Cardiac septum (tissue), 1 donor: ENCODE measurements around the gene TPM1. TPM values are rescaled to one million over a fixed set of nuclear protein-coding genes. Genes with fewer than 3 reads are reported as not detected.

ENCODE experiments used
- DNase-seq: peaks from one replicate; pipeline ENCODE4 v3.0.0-alpha.2; 2020; ENCODE audit warnings: low spot score
- intact Hi-C: fragments of 100-400 bp; cut with DNase I; formaldehyde crosslinking; loops from one replicate; pipeline ENCODE4 v1.14.0; 2022
- total RNA-seq: library from RNA; stranded (reverse); fragmentation: NEBNext Ultra II Directional; extraction: Animal tissue kit (Norgen Biotek cat#: 25700); gene quantifications from one replicate; pipeline ENCODE4 v1.2.1, GENCODE V29; 2021
- donor health status: DM: no; HTN: no; CAD: no.

TPM1 gene
- total RNA-seq, 1 donor from 2014 or later: 14,297 TPM

DNA sequence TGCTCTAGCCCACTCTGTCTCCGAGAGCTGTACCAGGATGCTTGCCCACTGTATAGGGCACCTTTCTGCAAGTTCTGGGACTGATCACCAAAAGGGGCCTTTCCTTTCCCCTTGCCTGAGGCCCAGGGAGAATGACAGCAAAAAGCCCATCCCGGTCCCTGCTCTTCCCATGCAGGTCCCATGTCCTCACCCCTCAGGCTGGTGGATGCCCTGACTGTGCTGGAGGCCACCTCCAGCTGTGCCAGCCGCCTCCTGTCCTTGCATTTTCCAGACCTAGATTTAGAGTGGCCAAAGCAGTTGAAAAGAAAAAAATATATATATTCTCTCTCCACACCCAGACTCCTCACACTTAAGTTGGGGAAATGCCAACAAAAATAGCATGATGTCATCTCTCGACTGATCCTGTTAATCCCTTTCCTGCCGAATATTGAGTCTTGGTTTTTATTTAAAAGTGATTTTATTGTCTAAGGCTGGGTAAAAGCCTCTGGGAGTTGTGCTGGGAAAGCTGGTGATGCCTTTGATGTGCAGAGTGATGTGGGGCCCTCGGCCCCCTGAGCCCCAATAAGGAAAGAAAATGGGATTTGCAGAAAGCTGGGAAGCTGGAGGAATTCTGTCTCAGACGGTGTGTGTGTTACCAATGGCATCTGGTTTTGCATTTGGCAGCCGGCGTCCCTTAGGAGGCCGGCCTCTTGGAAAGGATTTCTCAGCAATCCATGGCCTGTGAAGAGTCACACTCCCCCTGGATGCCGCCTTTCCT lies 29.3 kb upstream of the TPM1 start:
- no peak for DNase-seq
- intact Hi-C loops: no loop called here

DNA sequence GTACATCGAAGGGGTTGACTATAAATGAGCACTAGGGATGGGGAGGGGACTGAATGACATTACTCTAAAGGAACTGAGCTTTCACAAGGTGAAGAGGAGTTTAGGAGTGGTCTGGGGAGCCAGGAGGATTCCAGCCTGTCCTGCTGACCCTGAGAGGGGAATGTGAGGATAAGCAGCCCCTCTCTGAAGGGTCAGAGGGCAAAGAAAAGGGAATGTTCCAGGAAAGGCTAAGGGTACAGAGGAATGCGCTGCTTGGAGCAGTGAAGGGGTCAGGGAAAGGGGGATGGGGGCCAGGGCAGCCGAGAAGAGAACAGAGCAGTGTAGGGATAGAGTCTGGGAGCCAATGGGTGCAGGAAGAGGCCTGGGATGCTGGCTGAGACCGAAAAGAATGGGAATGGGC lies 28.0 kb upstream of the TPM1 start:
- DNase-seq: no peak
- intact Hi-C loops: no loop called here

DNA sequence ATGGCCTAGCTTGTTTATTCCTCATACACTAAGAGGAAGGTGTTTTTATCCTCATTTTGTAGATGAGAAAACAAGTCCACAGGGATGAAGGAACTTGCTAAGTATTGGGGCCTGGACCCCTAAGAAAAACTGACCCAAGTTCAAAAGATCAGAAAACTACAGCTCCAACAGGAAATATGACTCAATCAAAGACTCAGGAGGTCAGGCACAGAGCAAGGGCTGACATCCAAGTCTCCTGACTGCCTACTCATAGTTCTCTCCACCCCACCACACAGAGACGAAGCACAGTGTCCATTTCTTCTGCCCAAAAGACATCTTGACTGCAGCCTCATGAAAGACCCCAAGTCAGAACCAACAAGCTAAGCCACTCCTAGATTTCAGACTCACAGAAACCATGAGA lies 26.9 kb upstream of the TPM1 start:
- DNase-seq: no peak
- intact Hi-C loops: no loop called here

DNA sequence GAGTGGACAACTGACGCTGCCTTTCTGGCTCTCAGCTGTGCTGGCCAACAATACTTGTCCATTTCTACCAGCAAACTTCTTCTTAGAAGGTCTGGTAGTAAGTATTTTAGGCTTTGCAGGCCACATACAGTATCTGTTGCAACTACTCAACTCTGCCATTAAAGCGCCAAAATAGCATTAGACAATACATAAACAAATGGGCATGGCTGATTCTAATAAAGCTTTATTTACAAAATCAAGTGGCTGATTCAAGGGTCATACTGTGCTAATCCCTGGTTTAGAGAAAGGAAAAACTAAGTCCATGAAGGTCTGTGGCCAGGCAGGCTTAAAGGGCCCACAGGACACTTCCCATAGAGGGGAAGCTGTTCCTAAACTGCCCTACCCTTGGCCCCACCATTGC lies 26.3 kb upstream of the TPM1 start:
- DNase-seq: no peak
- intact Hi-C loops: no loop called here

DNA sequence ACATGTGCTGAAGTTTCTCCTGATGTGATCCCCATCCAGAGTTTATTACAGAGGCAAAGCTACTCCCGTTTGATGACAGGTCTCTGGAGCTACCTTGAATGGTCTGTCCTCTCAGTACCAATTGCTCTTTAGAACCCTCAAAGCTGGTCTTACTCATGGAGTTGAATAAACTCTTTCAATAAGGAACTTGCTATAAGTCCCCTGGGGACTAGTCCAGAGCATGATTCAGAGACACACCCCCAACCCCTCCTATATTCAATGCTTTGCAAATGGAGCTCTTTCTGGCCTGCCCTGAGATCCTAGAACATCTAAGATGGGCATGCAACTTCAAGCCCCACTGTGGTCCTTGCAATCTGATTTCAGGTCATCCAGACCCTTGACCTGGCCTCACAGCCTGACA lies 23.9 kb upstream of the TPM1 start:
- DNase-seq: no peak
- intact Hi-C loops: no loop called here

DNA sequence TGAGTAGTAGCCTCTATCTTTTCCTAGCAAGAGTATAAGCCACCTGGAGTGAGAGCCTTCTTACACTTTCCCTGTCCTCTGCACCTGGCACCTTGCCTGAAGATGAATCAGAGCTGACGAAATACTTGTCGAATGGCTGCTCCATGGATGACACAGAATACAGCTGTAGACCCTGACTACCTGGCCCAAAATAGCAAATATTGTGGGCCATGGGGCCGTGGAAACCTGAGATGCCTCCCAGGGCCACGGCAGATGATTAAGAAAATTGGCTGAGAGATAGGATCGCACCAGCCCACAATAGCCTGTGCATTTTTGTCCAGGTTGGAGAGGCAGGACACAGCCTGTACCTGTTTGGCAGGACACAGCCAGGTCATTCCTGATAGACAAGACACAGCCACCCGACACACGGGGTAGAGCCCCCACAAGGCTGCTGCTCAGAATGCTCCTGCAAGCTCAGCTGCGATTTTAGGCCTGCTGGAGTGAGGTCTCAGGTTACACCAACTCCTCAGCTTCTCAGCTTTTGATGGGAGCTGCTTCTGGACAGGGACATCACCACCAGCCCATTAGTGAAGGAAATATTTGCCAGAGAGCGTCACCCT lies 22.9 kb upstream of the TPM1 start:
- DNase-seq: no peak
- intact Hi-C loops: no loop called here

DNA sequence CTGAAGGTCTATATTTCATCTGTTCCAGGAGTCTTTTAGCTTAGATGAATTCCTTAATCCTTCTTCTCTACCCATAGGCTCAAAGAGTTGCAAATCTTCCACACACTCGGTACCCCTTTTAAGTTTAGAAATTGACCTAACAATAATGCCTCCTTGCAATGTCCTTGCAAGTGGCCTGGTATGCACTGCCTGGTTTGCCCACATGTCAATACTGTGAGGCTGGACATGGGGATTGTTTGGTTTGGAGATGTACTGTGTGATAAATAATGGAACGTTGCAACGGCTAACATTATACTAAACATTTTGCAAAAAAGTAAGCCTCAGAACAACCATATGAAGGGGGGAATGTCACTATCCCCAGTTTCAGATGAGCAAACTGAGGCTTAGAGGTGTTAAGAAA lies 22.4 kb upstream of the TPM1 start:
- intact Hi-C loops: no loop called here
- DNase-seq: no peak

DNA sequence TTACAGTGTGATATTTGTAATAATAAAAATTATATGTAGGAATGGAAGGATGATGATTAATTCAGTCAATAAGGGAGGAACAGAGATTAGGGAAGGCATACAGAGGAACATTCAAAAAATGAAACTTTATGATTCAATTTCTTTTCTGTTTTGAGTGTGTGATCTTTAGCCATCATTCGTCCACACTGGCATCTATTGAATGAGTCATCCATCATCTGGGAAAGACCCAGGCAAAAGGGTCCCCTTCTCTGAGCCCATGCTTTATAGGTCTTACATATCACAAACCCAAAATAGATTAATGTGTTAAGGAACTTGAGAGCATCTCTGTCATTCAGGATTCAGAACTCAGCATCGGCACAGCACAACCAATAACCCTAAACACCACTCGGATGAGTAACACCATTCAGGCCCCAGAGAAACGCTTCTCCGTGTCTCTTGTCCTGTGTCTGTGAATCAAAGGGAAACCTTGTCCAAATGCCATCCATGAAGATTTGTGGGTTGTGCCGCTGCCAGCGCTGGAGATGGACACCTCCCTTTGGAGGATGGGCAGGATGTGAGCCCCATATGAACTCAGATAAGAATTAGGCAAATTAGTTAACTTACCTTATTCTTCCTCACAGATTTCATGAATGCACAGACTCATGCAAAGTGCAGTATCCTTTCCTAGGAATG lies 21.7 kb upstream of the TPM1 start:
- DNase-seq: no peak
- intact Hi-C loops: no loop called here

DNA sequence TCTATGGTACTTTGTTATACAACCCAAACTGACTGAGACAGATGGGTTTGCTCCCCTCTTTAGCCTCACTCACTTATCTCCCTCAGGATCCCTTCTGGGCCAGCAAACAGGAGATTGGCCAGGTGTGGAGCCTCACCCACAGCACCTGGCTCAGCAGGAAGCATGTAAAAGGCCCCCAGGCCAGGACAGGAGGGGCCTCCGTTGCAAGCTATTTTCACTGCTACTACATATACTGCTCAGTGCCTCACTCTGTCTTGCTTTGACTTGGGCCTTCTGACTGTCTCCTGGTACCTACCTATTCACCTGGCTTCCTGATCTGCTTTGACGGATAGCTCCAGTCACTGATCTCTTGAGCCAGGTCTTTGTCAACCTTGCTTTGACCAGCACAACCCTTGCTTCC lies 20.4 kb upstream of the TPM1 start:
- no peak for DNase-seq
- intact Hi-C loops: no loop called here

DNA sequence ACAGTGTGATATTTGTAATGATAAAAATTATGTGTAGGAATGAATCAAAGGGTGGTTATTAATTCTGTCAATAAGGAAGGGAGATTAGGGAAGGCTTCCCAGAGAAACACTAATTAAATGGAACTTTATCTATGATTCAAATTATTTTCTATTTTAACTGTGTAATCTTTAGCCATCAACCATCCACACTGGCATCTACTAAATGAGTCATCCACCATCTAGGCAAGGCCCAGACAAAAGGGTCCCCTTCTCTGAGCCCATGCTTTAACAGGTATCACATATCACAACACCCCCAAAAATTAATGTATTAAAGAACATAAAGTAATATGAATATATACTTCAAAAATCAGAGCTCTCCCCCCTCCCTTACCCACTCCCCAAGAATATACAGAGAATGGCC lies 19.9 kb upstream of the TPM1 start:
- intact Hi-C loops: no loop called here
- no peak for DNase-seq

DNA sequence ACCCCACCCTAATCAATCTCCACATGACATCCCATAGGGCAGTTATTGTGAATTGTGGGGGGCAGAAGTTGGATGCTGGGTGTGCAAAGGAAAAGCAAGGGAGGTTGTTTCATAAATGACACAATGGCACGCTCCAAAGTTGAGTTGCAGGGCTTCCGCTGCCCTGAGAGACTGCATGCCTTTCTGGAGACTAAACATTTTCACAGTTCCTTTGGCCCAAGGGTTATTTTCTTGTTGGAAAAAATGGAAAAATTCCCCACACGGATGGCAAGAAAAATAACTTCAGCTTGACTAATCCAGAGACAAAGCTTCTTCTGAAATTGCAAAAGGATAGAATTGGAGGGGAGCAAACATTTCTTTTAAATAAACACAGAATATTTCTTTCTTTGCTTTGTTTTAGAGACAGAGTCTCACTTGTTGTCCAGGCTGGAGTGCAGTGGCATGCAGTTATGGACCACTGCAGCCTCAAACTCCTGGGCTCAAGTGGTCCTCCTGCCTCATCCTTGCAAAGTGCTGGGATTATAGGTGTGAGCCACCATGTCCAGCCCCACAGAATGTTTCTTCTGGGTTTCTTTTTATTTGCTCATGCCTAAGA lies 19.1 kb upstream of the TPM1 start:
- intact Hi-C loops: no loop called here

DNA sequence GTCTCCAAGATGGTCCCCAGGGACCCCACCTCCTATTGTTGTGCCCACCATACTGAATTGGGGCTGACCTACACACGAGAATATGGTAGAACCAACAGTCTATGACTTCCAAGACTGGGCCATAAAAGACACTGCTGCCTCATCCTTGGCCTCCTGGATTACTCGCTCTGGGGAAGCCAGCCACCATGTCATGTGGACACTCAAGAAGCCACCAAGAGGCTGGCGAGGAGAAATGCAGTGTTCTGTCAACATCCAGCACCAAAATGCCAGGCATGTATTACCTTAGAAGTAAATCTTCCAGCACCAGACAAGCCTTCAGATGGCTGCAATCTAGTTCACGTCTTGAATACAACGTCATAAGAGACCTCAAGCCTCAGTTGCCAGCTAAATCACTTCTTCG lies 17.1 kb upstream of the TPM1 start:
- intact Hi-C loops: no loop called here
- DNase-seq: no peak

More for the DNA sequence above, 19.1 kb upstream of the TPM1 start:
- DNase-seq: no peak

DNA sequence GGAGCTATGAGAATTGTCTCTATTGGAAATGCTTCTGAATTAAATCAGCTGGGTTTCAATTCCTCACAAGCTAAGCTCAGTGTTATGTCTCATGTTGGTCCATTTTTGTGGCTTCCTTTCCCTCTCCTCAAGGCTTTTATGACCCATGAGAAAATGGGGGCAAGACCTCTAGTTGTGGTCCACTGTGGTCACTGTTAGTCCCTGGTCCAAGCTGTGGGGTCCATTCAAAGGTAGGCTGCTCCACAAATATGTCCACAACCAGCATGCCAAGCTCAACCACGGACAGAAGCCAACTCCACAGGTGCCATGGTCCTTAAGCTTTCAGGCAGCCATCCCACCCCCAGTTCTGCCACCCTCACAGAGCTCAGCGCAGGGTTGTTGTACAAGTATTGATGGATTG lies 14.9 kb upstream of the TPM1 start:
- DNase-seq: no peak
- intact Hi-C loops: no loop called here

DNA sequence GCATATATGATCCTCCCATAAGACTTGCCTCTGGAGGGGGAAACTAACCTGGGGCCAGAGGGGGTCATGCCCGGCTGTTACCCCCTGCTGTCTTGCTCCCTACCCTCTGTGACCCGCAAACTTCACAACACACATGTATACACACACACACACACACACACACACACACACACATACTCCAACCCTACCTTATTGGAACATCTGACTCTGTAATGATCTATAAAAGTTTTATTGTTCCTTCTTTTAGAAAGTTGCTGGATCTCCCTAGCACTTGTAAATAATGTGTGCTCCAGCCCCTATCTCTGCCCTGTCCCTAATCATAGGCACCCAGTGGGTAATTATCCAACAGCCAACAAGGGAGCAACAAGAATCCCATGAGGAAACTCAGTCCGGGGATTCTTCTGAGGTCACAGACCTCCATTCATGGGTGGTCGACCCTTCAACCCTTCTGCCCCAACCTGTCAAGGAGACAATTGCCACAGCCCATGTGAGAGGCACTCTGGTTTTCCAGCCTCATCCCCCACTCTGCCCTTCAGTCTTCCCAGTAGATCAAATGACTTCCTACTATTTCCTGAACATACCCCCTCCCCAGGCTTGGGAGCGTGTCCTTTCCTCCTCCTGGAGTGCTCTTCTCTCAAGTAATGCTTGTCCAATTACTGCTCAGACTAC lies 14.0 kb upstream of the TPM1 start:
- DNase-seq: no peak
- intact Hi-C loops: no loop called here

DNA sequence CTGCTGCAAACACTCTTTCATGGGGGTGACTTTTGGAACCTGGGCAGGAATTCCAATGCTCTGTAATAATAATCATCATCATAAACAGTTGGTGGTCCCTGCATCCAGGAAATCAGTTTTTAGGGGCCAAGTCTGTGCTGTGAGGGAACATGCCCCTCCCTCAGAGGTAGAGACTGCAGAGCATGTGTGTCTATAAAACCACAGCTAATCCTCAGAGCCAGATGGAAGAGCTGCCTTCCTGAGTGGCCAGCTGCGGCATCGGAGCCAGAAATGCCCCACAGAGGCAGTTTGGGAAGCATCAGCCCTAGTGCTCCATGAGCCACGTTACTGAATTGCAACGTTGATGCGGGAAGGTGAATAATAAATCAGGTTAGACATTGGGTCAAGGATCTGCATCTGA lies 12.9 kb upstream of the TPM1 start:
- intact Hi-C loops: no loop called here

DNA sequence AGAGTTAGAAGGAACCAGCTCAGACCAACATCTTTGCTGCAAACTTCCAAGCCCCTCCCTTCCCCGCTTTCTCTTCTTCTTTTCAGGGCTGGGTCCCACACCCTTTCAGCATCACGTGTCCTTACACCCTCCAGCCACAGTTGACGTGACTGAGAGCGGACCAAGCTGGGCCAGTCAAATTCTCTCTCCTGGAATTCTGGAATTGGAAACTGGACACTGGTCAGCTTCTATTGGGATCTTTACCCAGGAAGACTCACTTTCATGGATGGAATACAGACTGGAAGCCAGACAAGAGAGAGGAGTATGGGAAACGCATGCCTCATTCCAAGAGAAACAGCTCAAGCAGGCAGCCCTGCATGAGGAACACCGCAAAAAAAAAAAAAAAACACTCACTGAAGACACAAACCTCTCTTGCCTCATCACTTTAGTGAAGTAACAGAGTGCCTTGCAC lies 12.4 kb upstream of the TPM1 start:
- intact Hi-C loops: no loop called here
- DNase-seq: no peak

More for the DNA sequence above, 12.9 kb upstream of the TPM1 start:
- DNase-seq: no peak

DNA sequence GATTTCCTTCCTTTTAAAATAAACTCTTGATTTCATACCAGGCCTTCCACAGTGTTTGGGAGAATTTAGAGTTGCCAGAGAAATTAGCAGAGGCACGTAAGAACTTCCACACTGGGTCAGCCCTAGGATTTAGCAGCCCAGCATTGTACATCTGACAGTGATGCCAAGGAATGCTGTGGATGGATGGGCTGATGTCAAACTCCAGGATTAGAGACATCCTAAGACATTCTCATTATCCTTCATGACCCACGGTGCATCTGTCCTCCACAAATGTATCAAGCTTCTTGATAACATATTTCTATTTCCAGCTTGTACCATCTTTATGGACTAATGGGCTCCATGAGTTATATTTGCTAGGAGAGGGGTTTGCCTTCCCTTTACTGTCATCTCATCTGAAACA lies 8.0 kb upstream of the TPM1 start:
- DNase-seq: no peak
- intact Hi-C loops: no loop called here

DNA sequence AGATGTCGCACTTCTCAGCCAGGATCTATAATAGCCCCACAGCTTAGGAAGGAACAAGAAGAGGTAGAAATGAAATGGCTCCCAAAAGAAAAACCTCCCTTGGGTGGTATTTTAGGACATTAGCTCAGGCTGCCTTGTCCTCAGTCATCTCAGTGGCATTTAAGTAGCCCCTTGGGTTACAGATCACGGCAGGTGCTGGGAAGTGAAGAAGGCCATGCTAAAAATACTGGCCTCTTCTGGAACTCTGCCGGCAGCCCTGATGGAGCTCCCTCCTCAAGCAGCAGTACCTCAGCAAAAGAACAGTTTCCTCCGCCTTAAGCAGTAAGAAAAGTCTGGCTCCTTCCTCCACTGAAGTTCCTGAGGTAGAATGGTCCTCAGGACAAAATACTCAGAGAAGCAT lies 7.3 kb upstream of the TPM1 start:
- no peak for DNase-seq
- intact Hi-C loops: no loop called here

DNA sequence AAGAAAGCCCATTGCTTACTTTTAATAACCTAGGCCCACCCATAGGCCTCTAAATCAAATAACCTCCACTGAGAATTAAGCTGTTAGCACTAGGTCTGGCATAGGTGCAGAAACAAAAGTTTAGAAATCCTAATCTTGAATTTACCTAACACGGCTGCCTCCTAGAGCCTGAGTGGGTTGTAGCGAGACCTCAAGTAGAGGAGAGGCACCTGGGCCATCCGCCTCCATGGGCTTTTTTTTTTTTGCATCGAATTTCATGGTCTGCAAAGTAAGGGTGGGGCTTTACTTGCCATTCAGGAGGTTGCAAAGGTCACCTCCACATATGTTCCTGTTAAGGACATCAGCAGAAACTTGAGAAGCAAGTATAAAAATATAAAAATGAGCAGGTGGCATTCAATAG lies 6.6 kb upstream of the TPM1 start:
- DNase-seq: no peak
- intact Hi-C loops: no loop called here
